HG03521 (cell line): ENCODE data around the gene TGFB3.
"Not testable (repeated sequence)": the region's sequence is repeated elsewhere in the genome, so short reads cannot be mapped to it uniquely, and the experiment has no call there.

Experiments
- ATAC-seq: cut with Tn5 transposase; IDR thresholded peaks from one replicate; pipeline ENCODE4 v1.9.1; 2021; ENCODE audit warnings: mild to moderate bottlenecking, moderate library complexity; ENCODE audit not compliant: unreplicated experiment

The TGFB3 gene

GRCh38 chr14:75981426-75982265 is at the start of gene TGFB3:
Gene TGFB3, minus strand, starts transcription at chr14:75981995. Its CDS starts 1,102 bp downstream, at chr14:75980893.
- ATAC-seq, result peak; percentile 34

DNA sequence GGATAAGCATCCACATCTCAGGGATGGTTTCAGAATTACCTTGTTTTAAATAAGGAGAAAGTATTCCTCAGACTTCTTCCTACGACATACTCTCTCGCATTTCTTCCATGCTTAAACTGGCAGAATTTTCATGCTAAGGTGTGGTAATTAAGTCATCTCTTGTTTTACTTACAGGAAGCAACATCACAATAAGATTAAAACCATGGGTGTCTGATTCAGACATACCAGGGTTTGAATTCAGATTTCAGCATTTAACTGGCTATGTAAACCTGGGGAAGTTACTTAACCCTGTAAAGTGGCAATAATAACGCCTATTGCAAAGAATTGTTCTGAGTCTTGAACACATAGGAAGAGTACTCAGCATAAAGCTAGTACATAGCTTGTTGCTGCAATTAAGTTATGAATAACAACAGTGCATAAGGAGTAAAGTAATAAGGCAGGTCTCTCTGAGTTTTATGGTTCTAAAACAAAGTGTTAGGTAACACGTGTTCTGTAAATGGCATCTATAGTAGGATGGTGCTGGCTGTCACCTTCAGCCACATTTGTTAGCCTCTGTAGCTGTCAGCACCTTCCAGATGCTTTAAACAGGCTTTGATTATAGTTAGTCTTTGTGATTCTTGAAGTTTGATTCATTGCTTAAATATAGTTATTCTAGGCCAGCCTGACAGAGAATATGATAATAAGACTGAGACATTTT is 42.6 kb upstream of the TGFB3 start:
- ATAC-seq, result no peak

GRCh38 chr14:76023757-76024156 is 42.0 kb upstream of the TGFB3 start:
- ATAC-seq, result no peak

- no peak for ATAC-seq
Observed at GRCh38 chr14:76022991-76023390, 41.2 kb upstream of the TGFB3 start.

DNA sequence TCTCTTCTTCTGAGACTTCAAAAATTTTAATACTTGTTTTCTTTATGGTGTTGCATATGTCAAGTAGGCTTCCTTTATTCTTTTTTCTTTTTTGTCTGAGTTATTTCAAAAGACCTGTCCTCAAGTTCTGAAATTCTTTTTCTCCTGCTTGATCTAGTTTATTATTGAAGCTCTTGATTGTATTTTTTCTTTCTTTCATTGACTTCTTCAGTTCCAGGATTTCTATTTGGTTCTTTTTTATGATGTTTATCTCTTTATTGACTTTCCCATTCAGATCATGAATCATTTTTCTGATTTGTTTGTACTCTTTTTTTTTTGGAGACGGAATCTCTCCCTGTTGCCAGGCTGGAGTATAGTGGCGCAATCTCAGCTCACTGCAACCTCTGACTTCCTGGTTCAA is 37.9 kb upstream of the TGFB3 start:
- ATAC-seq, result no peak

DNA sequence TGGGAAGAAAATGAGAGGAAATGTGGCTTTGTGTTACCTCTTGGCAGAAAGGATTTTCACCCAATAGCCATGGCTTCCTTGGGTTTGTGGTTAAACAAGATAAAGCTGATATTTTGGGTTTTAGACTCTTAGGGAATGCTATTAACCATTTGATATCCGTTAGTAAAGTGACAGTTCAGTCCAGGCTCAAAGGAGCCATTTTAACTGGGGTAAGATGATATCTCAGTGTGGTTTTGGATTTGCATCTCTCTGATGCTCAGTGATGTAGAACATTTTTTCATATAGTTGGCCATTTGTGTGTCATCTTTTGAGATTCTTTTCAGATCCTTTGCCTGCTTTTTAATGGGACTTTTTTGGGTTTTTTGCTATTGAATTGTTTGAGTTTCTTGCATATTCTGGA is 33.9 kb upstream of the TGFB3 start:
- no peak for ATAC-seq

GRCh38 chr14:76015191-76015590 is 33.4 kb upstream of the TGFB3 start:
- ATAC-seq, result no peak

DNA sequence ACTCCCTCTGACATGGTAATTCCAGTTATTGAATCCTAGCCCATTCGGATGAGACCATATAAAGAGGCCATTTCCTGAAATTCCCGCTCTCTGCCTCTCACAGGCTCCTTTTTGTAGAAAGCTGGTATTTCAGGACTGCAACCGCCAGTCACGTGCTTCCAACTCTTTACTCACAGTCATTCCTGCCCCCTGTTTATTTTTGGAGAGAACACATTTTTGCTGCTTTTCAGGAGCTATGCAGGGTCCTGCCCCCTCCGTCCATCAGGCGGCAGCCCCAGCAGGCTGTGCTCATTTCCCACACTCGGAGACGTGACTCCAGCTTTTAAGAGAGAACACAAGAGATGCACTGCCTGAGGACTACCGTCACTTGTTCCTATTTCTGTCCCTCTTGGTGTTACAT is 30.6 kb upstream of the TGFB3 start:
- ATAC-seq, result no peak

DNA sequence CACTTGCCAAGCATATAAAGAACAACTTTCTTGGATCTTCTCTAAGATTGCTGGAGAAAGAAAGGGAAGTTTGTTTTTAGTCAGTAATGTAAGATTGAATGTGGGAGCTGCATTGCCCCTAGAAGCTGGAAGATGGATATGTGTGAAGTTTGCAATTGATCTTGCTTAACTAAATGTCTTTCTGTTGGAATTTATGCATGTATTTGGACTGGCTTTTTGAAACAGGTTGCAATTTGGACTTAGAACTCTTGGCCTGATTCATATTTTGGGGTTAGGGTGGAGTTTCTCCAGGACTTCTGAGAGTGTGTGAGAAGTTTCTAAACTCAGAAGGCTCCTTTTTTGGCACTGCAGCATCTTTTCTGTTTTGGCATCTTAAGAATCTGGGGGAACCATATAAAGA is 30.1 kb upstream of the TGFB3 start:
- no peak for ATAC-seq

GRCh38 chr14:76009627-76010026 is 27.8 kb upstream of the TGFB3 start:
- ATAC-seq, result not testable (repeated sequence)

DNA sequence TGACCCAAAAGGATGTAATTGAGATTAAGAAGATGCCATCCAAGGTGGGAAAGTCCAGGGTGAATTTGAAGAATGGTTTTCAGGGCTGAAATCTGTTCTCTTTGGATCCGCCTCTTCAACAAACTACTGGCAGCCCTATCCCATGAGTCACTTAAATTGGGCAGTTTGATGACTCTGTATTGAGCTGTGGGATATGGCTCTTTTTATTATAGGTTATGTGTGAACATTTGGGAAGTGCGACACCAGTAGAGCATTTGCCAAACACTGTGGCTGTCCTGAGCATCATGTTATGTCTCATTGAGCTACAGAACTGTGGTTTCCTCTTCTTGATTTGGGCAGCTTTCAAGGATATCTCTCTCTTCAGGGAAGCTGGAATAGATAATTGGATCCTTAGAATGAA is 26.1 kb upstream of the TGFB3 start:
- no peak for ATAC-seq

- ATAC-seq, result no peak
Observed at GRCh38 chr14:76007379-76007778, 25.6 kb upstream of the TGFB3 start.

DNA sequence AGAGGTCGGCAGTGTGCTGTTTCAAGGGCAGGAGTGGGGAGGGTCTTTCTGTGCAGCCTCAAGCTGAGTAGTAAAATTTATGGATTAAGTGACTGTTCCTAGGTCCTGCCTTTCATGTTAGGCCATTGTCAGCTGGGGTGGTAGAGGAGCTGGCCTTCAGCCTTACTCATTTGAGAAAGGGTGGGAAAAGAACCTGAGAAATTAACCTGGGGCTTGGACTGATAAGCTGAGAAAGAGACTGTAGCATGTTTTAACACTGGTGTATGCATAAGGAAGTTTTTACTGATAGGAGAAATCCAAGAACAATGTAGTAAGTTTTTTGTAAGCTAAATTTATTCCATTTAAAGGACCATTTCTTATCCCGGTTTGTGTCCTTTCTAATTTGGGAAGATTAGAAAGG is 24.5 kb upstream of the TGFB3 start:
- ATAC-seq, result no peak

DNA sequence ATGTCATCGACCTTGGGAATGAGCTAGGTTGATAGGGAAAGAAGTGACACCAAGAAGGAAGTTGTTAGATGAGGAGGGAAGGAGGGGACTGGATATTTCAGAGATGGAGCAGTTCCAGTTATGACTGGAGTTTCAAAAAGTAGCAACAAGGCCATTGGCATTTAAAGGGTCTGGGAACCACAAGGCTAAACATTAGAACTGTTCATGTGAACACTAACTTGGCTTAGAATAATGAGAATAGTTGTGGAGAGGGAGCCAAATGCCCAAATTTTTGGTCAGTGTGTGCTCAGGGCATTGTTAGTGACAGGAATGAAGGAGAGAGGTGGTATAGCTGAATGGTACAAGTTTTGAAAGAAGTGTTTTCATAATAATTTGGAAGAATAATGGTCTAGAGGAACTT is 20.6 kb upstream of the TGFB3 start:
- ATAC-seq, result no peak

DNA sequence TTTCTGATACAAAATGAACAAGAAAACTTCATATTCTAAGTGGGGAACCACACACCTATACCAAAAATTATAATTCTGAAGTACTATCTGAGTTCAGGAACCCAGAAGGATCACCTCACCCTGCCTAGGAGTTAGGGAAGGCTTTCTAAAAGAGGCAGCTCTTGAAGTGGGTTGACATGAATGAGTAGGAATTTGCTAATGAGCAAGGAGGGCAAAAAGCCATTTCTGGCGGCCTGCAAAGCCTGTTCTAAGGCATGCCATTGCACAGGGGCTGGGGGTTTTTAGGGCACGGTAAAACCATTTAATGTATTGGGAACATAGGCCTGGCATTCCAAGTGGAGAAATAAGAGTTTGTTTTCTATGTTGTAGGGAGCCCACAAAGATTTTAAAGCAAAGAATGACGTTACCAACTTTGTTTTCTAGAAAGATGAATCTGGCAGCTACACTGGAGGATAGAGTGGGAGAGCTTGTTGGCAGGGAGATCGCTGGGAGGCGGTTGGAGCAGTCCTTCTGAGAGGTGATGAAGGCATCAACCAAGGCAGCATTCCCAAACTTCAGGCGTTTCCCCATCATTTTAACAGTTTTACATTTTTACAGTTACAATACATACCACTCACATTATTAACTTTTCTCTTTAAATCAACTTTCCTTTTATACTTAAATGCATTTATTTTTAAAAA is 17.9 kb upstream of the TGFB3 start:
- ATAC-seq, result no peak

DNA sequence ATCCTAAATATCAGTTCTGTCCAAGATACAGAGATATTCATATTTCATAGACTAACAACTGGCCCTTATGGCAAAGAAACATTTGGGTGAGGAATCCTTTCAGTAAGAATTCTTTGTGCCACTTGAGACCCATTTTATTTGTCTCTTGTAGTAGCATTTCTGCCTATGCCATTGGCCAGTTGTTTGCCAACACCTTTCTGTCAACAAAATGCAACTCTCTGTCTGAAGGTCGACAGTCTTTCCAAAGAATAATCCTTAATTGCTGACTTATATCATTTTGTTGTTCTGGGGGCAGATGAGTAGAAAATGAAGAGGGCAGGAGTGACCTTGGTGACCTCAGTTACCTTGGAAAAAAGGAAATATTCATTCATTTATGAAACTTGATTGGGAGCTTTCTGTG is 14.7 kb upstream of the TGFB3 start:
- no peak for ATAC-seq

DNA sequence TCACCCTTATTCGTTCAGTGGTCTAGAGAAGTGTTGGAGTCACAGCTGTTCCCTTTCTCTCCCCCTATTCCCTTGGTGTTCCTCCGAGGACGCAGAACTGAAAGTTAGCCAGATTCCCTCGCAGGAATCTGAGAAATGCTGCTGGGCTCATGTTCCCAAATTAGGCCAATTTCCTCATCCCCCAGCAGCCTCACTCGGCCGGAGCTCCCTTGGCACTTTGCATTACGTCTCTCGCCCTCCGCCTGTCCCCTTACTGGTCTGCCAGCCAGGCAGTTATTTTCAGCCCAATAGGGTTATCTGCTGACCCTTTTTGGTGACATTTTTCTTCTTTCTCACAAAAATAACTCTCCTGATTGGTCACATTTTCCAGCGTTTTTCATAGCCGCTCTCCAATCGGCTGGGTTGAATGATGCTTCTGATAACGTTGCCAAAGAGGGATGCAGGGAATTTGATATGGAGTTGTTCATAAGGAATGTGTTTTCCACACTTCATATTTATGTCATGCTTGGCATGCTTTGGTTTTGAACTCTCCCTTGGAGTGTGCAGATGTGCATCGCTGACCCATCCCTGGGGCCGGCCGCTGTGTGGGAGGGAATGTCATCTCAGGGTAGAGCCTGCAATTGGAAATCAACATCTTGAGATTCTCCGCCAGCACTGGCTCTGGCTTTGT is 13.7 kb upstream of the TGFB3 start:
- ATAC-seq, result no peak

DNA sequence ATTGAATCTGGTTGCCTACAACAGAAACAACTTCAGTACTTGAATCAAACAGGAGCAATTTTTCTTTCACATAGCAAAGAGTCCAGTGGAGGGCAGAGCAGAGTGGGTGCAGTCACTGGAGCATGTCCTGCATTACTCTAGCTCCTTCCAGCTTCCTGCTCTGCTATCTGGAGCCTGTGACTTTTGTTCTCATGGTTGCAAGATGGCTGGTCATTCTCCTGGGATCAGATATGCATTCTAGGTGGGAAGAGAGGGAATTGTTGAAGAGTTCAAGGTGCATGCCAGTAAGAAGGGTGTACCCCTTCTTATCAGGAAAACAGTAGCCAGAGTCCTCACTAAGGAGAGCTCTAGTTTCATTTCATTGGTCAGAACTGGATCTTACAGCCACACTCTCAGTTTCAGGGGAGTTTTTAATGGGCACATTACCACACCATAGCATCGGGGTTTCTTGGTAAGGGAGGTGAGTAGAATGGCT is 11.8 kb upstream of the TGFB3 start:
- no peak for ATAC-seq

- no peak for ATAC-seq
Observed at GRCh38 chr14:75991753-75992152, 10.0 kb upstream of the TGFB3 start.

- ATAC-seq, result no peak
Observed at GRCh38 chr14:75990297-75990696, 8.5 kb upstream of the TGFB3 start.

- no peak for ATAC-seq
Observed at GRCh38 chr14:75989134-75989533, 7.3 kb upstream of the TGFB3 start.
